ENCODE results near the gene GRIK4.
A peak's percentile ranks its signal among the peaks of the same experiment; 100 is the strongest.

The GRIK4 gene

GRCh38 chr11:120789391-120789790 lies 277.8 kb downstream of the GRIK4 start:
- no peak for DNase-seq

GRCh38 chr11:120792306-120792705 lies 280.8 kb downstream of the GRIK4 start:
- DNase-seq, result no peak

DNA sequence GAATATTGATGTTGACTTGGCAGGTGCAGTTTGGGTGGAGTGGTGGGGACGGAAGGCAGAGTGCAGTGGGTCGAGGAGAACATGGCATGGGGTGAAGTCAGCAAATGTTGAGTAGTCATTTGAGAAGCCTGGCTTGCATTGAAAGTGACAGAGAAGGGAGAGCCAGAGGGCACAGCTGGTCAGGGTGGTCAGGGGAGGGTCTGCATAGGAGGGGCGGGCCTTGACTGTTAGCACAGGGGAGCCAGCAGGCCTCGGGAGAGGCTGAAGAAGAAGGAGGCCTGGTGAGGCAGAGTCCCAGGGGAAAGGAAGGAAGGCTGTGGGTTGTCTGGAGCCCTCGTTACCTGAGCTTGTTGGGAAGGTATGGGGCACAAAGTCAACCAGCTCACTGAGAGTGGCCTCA lies 281.6 kb downstream of the GRIK4 start:
- DNase-seq, result no peak

DNA sequence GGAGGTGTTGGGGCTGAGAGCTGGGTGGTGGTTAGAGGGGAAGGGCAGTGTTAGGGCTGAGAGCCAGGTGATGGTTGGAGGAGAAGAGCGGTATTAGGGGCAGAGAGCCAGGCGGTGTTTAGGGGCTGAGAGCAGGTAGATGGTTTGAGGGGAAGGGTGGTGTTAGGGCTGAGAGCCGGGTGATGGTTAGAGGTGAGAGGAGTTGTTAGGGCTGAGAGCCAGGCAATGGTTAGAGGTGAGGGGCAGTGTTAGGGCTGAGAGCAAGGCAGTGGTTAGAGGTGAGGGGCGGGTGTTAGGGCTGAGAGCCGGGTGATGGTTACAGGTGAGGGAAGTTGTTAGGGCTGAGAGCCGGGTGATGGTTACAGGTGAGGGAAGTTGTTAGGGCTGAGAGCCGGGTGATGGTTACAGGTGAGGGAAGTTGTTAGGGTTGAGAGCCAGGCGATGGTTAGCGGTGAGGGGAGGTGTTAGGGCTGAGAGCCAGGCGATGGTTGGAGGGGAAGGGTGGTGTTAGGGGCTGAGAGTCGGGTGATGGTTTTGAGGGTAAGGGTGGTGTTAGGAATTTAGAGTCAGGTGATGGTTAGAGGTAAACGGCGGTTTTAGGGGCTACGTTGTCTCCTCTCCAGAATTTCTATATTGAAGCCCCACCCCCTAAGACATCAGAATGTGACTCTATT lies 282.4 kb downstream of the GRIK4 start:
- DNase-seq, result no peak

DNA sequence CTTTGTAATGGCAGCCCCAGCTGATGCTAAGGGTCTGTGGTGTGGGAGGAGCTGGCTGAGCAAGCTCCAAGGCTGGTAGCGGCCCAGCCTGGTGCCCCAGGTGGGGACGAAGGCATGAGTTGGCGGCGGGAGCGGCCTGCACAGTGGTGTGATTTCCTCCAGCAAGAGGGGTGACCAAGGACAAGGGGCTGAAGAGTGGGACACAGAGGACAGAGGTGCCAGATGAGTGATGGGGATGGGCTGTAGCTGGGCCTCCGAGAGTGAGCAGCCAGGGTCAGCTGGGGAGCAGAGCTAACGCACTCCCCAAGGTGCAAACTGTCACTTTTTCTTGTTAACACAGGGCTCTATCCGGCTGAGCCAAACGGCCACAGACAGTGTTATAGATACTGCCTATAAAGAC lies 283.2 kb downstream of the GRIK4 start:
- no peak for DNase-seq

DNA sequence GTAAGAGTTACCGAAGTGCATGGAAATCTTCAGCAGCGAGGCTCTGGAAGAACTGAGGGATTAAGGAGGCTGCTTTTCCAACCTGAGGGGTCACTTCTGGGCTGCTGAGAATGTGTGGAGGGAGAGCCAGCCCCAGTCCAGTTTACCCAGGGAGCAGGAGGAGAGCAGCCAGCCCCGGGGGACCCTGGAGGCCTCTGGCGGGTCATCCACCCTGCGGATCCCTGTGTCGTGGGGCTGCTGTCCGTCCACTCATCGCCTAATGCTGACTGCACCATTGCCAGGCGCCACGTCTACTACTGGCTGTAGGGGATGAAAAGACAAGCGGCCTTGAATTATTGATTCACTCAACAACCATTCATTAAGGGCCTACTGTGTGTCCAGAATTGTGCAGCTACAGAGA lies 283.6 kb downstream of the GRIK4 start:
- no peak for DNase-seq

GRCh38 chr11:120797143-120797542 lies 285.6 kb downstream of the GRIK4 start:
- DNase-seq, result no peak

- no peak for DNase-seq
These were observed 287.3 kb downstream of the GRIK4 start for GRCh38 chr11:120798854-120799253.

DNA sequence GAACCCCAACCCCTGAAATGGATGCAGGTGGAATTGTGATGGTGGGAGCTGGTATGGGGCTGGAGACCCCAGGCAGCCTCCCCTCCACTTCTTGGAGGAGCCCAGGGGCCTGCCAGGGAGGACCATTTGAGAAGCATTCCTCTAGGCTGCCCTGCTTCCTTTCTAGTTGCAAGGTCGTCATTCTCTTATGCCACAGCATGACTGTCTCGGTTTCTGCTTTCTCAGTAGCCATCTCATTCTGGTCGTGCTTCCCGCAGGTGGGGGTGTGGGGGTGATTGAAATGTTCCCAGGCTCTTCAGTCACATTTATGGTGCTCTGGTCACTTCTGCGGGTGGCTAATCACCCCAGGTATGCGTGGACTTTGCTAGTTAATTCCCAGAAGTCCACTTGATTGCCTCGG lies 288.7 kb downstream of the GRIK4 start:
- DNase-seq, result no peak

- peak in 2 of 4 experiments; percentile 6 to 21 for DNase-seq
These were observed 290.5 kb downstream of the GRIK4 start for GRCh38 chr11:120801801-120802689.

- no peak for DNase-seq
These were observed 294.5 kb downstream of the GRIK4 start for GRCh38 chr11:120805960-120806555.

GRCh38 chr11:120807414-120808150 lies 296.0 kb downstream of the GRIK4 start:
- no peak for DNase-seq

- no peak for DNase-seq
These were observed 297.1 kb downstream of the GRIK4 start for GRCh38 chr11:120808616-120809050.

DNA sequence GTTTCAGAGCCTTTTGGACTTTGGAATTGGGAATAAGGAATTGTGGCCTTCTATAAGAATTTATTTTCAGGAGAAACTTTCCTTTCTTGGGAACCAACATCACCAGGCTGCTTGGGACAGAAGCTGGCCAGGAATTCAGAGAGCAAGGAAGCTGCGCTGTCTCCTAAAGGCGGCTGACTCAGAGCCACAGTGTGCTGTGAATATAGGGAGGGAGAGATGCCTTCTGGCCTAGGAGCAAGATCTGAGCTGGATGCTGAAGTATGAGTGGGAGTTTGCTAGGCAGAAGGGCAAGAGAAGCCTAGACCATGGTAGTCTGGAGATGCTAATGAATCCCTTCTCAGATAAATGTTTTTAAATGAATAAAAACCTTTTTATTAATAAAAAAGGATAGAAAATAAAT lies 298.7 kb downstream of the GRIK4 start:
- DNase-seq, result no peak

DNA sequence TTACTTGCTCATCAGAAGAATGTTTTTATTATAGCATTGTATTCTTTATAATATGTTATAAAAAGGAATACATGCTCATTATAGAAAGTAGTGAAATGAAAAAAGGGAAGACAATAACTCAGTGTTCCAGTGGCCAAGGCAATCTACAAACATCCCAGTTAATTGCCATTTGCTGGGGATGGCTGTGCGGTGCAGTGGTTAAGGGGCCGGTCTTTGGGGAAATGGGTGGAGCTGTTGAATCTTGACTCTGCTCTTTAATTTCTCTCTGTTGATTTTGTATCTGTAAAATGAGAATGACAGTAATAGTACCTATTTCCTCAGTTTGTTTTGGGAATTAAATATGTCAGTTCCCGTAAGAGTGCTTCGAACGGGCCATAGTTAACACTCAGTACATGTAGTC lies 299.7 kb downstream of the GRIK4 start:
- no peak for DNase-seq

GRCh38 chr11:120811731-120812130 lies 300.2 kb downstream of the GRIK4 start:
- no peak for DNase-seq

GRCh38 chr11:120814531-120815318 lies 303.2 kb downstream of the GRIK4 start:
- no peak for DNase-seq

DNA sequence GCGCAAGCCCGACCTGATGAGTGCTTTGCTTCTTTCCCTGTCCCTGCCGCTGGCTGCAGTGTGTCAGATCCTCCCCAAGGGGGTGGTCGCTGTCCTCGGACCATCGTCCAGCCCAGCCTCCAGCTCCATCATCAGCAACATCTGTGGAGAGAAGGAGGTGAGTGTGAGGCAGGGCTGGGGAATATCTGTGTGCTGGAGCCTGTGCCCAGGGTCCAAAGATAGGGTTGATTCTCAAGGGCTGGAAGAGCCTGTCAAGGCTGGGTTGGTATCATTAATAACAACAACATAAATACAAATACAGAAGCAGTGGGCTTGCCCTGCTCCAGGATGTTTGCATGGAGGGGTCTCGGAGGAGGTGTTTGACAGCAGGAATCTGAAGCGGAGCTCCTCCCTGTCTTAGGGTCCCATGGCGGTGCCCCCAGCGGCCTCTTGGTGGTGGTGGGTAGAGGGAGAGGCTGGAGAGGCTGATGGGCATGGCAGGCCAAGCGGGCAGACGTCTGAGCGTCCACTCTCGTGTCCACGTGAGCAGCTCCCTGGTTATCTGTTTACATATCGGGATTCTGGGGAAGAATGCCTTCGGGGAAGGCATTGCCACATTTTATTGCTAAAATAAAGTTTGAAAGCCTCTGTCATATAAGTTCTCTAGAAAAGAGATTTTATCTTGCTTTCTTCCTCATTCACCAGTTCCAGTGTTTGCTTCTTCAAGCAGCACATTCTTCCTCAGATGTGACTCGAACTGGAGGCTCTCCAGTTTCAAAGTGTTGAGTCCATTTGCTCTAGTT lies 304.0 kb downstream of the GRIK4 start:
- DNase-seq, result no peak

DNA sequence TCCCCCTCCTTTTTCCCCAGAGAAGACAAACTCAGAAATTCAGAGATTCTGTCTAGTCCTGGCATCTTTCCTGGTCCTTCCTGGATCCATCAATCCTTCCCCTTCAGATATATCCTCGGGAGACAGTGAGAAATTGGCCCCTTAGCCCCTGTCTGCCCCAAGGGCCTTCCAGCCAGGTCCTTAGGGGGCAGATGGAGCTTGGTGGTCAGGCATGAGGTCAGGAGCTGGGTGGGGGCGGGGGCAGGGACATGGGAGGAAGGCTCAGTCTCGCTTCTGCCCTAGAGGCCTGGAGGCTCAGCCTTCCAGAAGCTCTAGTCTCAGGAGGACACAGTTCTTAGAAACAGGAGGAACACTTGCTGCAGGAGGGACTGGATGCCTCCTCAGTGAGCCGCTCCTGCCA lies 304.6 kb downstream of the GRIK4 start:
- no peak for DNase-seq

DNA sequence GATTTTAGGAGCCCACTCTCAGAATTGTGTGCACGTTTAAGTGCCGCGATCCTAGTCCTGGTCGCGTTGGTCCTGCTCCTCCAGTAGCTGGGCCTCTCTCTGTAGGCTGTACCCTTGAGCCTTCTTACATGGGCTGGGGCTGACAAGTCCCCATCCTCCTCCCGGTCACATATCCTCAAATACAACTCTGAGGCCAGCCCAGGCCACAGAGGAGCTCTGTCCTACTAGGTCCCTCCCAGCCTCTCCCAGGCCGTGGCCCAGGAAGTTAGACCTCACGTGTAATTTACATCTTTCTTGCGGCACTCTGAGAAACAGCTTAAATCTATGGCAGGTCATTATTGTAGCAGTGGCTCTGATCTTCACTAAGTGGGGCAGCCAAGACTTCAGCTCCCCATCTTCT lies 305.2 kb downstream of the GRIK4 start:
- no peak for DNase-seq

DNA sequence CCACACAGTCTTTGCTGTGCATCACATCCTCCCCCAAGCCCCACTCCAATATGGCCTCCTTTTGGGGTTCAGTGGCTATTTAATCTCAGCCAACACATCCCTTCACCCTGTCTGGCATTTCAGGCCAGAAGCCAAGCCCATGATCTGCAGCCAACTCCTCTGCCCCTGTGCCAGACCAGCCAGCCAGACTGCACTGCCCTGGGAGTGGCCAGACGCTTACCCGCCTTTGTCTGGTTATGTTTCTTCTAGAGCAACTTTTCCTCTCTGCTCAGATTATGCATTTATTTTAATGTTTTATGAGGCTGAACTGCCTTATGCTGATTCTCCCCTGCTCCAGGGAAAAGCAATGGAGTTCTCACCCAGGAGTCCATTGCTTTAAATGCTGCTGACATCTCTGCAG lies 305.6 kb downstream of the GRIK4 start:
- DNase-seq, result no peak

GRCh38 chr11:120818097-120818496 lies 306.5 kb downstream of the GRIK4 start:
- no peak for DNase-seq

Measured in activated naive CD4-positive, alpha-beta T cell (primary cell).